WERI-Rb-1 (cell line): ENCODE measurements around the gene BRINP3.

Experiments used
- DNase-seq: peaks from one replicate; pipeline ENCODE4 v3.0.0-alpha.2; 2020
- H3K27ac ChIP-seq: fragments of 250-450 bp; sonication (Bioruptor Pico); 2 replicates; pipeline ENCODE4 v1.5.1; 2020; ENCODE audit warnings: mild to moderate bottlenecking, moderate library complexity
- H3K27me3 ChIP-seq: fragments of 250-450 bp; sonication (Bioruptor Pico); 2 replicates; pipeline ENCODE4 v1.5.1; 2021; ENCODE audit warnings: mild to moderate bottlenecking, low read depth, moderate library complexity; ENCODE audit not compliant: insufficient read depth, severe bottlenecking
- H3K36me3 ChIP-seq: fragments of 250-450 bp; sonication (Bioruptor Pico); 2 replicates; pipeline ENCODE4 v1.5.1; 2020; ENCODE audit warnings: mild to moderate bottlenecking, moderate library complexity
- H3K4me3 ChIP-seq: 2 replicates; pipeline ENCODE4 v1.5.1; 2011; ENCODE audit warnings: low read depth, mild to moderate bottlenecking, control low read depth, low read length
- H3K9me3 ChIP-seq: fragments of 250-450 bp; sonication (Bioruptor Pico); 2 replicates; pipeline ENCODE4 v1.5.1; 2021; ENCODE audit warnings: mild to moderate bottlenecking, moderate library complexity; ENCODE audit not compliant: severe bottlenecking
- CTCF ChIP-seq: IDR thresholded peaks from 2 replicates; pipeline ENCODE4 v1.5.1; 2011; ENCODE audit warnings: low read depth, mild to moderate bottlenecking, control low read depth, inconsistent platforms, low read length

Gene BRINP3

GRCh38 chr1:190252046-190252445 is 225.6 kb downstream of the BRINP3 start:
- no peak for DNase-seq
- no peak overlapping the region for H3K27ac ChIP-seq
- no peak overlapping the region for H3K4me3 ChIP-seq
- no peaks in the 10 kb centered on the region for H3K27me3 ChIP-seq
- H3K36me3 ChIP-seq, result no peaks in the 10 kb centered on the region
- TF ChIP-seq CTCF, result no peak
- no peaks in the 10 kb centered on the region for H3K9me3 ChIP-seq

GRCh38 chr1:190250368-190250767 is 227.3 kb downstream of the BRINP3 start:
- no peak overlapping the region for H3K27ac ChIP-seq
- no peak for TF ChIP-seq CTCF
- no peak for DNase-seq
- H3K9me3 ChIP-seq, result no peaks in the 10 kb centered on the region
- H3K4me3 ChIP-seq, result no peak overlapping the region
- no peaks in the 10 kb centered on the region for H3K36me3 ChIP-seq
- H3K27me3 ChIP-seq, result no peaks in the 10 kb centered on the region

- no peaks in the 10 kb centered on the region for H3K27me3 ChIP-seq
- H3K9me3 ChIP-seq, result no peaks in the 10 kb centered on the region
- no peak for TF ChIP-seq CTCF
- no peak for DNase-seq
- no peak overlapping the region for H3K27ac ChIP-seq
- H3K4me3 ChIP-seq, result no peak overlapping the region
- no peaks in the 10 kb centered on the region for H3K36me3 ChIP-seq
These were observed 233.3 kb downstream of the BRINP3 start for GRCh38 chr1:190244406-190244805.

GRCh38 chr1:190243056-190243455 is 234.6 kb downstream of the BRINP3 start:
- Histone ChIP-seq H3K9me3 (no peaks in the 10 kb centered on the region), H3K27ac (no peak overlapping the region)
- TF ChIP-seq CTCF, result no peak

GRCh38 chr1:190226006-190226405 is 251.7 kb downstream of the BRINP3 start:
- DNase-seq, result no peak

More at GRCh38 chr1:190243056-190243455, 234.6 kb downstream of the BRINP3 start:
- H3K27me3 ChIP-seq, result no peaks in the 10 kb centered on the region
- no peaks in the 10 kb centered on the region for H3K36me3 ChIP-seq
- H3K4me3 ChIP-seq, result no peak overlapping the region
- no peak for DNase-seq

More at GRCh38 chr1:190226006-190226405, 251.7 kb downstream of the BRINP3 start:
- no peak for TF ChIP-seq CTCF
- Histone ChIP-seq H3K27ac (no peak overlapping the region), H3K4me3 (no peak overlapping the region), H3K36me3 (no peaks in the 10 kb centered on the region), H3K9me3 (no peaks in the 10 kb centered on the region), H3K27me3 (no peaks in the 10 kb centered on the region)
